Activated naive CD4-positive, alpha-beta T cell treated with anti-CD3 and anti-CD28 coated beads, Interleukin-2, amount 50 U/mL, for 16 hours (primary cell): ENCODE results near the gene BCAS3.
A peak's percentile ranks its signal among the peaks of the same experiment; 100 is the strongest.

ENCODE experiments used
- DNase-seq: peaks from one replicate; pipeline ENCODE4 v3.0.0-alpha.2; 2020

BCAS3 gene

DNA sequence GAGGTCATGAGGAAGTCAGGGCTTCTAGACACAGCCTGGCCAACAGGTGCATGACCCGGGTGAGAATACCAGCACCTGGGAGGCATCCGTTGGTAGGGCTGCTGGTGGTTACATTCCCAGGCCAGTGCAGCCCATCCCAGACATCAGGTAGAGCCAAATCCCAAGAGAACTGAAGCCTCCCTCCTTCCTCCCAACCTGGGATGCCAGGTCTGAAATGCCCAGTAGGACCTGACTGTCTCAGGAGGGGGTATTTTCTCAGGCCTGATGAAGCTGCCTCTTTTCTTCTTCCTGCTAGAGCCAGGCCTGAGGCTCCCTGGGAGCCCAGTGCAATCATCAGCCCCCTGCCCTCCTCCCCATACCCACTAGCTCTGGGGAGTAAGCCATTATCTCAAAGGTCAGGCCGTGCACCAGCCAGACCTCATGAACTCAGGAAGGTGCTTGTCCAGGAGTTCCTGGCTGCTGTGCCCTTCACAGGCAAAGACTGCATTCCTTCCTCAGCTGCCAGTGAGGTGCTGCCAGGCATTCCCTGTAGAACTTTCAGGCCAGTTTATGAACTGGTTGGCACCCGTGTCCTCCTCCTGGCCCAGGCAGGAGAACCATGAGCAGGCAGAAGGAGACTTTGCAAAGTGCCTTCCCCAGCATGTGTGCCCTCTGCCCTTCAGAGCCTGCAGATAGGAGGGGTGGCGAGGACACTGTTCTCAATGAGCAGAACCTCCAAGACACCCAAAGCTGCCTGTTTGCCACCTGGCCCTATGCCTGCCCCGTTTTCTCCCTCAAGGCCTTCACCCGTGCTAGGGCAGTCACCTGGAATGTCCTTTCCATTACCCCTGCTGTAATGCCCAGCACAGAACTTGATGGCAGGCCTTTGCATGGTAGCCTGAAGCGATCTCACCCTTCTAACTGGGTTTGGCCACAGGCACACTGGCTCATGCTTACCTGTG is 729.6 kb downstream of the BCAS3 start:
- DNase-seq, result no peak

DNA sequence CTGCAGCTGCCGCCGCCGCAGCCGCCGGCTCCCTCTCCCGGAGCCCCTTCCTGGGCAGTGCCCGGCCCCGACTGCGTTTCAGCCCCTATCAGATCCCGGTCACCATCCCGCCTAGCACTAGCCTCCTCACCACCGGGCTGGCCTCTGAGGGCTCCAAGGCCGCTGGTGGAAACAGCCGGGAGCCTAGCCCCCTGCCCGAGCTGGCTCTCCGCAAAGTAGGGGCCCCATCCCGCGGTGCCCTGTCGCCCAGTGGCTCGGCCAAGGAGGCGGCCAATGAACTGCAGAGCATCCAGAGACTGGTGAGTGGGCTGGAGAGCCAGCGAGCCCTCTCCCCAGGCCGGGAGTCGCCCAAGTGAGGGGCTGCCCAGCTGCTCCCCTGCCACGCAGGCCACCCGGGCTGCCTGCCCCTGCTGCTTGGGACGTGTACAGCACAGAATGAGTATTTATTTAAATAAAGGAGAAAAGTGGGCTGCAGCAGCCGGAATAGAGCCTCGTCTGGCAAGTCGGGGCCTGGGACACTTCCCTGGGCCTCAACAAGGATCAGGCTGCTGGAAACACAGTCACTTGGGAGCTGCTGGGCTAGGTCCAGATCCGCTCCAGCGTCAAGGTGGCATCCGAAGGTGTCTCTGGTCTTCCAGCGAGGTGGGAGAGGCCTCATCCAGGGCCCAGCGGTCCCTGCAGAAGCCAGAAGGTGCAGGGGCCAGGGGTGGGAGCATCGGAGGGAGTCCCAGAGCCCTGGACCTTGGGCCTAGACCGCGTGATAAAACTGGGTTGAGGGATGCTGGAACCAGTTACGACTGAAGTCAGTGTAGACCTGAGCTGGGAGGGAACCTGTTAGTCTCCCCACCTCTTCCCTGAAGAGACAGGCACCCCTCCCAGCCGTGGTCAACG is 730.7 kb downstream of the BCAS3 start:
- no peak for DNase-seq

DNA sequence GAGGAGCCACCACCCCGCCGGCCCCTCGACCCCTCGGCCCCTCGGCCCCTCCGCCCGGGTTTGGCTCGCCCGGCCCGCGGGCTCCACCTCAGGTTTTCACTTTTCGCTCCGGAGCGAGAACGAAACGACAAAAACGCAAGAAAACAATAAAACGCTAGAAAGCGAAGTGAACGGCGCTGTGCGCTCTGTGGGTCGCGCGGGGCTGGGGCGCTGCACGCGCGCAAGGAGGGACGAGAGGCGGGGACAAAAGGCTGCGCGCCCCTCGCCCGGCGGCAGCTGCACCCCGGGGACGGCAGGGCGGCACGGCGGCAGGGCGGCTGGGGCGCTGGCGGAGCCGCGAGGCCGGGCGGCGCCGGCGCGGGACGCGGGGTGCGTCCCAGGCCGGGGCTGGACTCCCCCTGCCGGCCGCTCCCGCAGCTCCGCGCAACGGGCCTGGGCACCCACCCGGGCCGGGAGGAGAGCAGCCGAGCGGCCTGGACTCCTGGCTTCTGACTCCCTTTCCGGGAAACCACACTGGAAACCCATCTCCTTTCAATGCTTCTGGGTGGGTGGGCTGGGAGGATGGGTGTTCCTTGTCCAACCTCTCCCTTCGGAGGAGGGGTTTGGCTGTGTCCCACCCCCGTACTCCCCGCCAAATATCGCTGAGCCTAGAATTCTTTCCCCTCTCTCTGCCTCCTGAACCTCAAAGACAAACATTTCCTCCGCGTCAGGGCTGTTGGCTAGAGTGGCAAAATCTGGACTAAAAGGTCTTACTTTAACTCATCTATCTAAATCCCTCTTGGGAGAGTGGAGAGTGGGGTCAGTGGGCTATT is 731.9 kb downstream of the BCAS3 start:
- DNase-seq, result no peak

DNA sequence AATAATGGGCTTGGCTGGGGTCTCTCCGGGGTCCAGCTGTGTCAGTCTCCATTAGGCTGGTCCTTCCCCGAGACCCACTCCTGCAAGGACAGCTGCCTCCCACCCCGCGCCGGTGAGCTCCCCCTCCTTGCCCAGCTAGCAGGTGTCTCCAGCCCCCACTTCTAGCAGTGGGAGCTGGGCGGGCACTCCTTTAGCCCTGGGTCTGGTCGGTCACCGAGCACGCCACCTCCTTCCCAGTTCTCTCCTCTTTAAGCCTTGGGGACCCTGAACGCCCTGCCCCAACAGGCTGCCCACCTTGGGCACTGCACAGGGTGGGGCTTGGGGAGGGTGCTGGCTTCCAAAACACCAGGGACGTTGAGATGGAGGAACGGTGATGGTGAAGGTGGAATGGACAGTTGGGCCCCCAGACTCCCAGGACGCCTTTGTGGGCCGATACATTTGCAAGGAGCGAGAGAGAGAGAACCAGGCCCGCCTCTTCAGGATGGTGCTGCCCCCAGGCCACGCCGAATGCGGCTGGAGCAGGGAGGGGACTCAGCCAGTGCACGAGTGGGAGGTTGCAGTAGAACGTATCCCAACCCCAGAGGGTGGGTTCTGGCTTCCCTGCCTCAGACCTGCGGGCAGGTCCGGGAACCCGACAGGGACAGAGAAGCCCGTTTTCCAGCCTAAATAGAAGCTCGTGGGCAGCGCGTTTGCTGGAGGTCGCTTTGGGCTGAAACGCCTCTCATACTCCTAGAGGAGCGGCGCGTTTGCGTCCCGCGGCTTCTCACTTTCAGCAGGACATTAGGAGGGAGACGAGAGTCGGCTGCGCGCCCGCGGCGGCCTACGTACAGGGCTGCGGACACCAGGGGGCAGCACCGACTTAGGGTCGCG is 732.7 kb downstream of the BCAS3 start:
- DNase-seq, result peak; percentile 80

DNA sequence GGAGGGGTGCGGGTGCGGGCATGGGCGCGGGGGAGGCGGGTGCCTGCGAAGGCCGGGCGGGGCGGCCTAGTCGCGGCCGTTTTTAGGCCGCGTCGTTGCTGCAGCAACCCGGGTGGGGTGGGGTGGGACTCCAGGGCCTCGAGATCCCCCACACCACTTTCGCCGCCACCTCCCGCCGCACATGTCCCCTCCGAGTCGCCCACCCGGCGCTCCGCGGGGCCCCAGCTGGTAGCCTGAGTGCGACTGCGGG is 733.3 kb downstream of the BCAS3 start:
- no peak for DNase-seq

DNA sequence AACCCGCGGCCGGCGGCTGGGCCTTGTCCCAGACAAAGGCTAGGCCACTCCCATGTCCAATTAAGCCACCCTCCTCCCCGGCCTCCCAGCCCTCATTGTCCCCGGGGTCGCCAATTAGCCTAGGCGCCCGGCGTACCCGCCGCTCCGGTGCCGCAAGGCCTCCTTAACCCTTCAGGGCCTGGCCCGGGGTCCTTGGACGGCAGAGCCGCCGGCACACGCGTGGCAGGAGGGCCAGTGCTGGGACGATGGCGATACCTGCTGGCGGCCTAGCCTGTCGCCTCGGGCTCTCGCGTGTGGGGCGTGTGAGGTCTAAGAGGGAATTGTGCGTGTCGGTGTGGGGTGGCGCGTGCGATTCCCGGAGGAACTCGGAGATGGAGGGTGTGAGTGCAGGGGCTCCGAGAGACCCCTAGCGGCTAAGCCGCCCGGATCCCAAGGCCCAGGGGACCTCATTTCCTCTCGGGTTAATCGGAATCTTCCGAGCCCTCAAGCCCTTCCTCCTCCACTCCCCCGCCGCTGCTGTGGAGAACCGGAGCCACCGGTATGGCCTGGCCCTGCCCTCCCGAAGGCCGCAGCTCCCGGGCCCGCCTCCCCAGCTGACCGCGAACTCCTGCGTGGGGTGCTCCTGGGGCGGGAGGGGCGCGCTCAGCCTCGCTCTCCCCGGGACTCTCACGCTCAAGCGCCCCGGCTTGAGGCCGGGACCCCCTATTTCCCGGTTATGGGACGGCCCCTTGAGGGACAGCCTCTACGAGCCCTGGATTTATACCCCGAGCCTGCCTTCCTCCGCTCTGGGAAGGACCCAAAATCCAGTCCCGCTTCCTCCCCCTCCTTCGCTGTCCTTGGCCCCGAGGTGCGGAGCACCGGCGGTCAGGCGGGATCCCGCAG is 733.9 kb downstream of the BCAS3 start:
- DNase-seq, result no peak

DNA sequence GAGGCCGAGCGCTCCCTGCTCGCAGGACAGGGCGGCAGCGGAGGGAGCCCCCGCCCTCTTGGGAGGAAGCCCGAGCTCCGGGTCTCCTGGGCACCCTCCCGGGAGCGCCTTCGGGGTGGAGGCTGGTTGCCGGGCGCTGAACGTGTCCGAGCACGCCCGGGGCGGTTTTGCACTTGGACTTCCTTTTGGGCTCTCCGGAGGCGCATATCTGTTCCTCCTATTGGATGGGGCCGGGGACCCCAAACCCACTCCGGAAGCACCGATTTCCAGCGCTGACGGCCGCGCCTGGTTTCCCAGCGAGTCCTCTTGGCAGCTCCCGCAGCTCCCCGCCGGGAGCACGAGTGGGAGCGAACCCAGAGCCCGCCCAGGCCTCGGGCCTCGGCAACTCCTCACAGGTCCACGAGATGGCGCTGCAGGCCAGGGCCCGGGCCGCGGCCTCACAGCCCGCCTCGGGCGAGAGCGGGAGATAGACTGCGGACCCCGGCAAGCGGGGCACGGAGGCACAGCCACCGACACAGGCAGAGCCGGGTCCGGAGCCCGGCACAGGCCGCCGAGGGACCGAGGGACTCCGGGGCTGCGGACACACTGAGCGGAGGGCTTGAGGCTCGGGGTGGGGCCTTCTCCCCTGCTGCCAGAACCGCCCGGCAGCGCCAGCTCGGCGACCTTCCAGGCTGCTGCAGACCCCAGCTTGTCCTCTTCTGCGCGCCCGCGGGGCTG is 734.6 kb downstream of the BCAS3 start:
- peak; percentile 78 for DNase-seq

DNA sequence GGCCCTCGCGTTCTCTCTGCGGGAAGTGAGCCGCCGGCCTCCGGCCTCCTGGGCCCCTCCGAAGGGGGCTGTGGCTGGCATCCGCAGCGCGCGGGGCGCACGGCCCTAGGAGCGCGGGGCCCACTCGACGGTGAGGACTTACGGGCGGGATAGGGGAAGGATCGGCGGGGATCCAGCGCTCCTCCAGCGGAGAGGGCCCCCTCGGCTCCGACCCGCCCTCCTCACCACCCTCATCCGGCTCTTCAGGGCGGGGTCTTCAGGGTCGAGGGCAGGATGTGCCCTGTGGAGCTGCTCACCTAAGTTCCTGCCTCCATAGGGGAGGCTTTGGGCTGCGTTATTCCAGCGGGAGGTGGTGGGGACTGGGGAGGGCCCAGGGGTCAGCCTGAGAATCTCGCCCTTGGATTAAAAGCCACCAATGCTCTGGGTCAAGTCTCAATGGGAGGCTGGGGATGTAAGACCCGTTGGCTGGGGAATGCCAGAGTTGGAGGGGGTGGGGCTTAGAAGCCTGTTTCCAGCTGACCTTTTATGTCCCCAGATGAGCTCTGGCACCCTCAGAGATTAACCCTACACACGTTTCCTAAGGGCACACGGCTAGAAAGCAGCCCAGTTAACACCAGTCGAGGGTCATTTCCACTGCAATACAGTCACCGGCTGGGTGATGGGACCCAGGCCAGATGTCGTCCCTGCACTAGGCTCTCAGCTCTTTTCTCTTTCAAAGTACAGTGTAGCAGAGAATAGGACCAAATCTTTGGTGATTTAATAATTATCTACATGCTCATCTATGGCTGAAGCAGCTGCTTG is 735.4 kb downstream of the BCAS3 start:
- no peak for DNase-seq

DNA sequence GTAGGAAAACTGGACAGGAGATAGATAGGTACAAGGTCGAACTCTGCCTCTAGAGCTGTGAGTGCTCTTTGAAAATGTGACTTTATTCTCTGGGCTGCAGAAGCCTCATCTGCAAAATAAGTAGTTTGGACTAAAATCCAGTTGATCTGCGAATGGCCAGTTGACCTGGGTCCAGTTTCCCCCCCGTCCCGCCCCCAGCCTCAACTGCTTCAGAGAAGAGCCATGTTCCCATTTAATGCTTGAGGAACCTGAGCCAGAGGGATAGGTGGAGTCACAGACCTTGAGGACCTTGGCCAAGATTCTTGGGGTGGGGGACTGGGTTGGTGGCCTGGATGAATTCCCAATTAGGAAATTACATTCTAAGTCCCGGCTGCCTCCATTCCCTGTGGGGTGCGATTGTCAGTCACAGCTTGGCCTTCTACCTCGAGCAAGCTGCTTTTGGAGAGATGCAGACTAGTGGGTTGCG is 736.0 kb downstream of the BCAS3 start:
- DNase-seq, result no peak

DNA sequence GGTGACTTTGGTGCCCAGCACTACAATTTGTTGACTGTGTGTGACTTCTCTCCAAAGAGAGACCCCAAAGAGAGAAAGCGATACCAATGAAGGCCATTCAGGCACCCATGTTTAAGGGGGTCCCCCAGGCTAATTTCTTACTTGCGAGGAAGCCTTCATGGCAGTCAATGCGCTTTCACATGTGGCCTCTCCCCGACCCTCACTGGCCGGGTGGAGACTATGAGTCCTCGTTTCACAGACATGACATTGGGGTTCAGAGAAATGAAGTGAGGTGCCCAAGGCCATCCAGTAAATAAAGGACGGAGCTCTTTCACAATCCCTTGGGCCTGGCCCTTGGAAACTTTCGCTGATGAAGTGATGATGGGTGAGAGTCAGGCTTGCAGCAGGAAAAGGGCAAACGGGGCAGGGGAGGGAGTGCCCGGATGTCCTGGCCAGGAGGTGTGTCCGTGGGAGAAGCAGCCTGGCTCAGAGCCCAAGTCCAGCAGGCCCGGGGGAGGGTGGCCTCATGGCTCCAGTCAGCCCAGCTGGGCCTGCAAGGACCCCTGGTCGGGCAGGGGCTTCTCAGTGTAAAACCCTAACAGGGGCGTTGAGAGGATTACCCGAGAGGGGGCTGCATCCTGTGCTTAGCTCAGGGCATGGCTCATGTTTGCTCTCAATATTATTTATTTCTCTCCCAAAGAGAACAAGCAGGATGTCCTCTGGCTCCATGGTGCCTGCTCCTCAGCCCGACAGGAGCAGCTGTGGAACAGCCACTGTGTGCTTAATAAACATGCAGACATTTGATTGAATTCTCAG is 736.7 kb downstream of the BCAS3 start:
- no peak for DNase-seq

DNA sequence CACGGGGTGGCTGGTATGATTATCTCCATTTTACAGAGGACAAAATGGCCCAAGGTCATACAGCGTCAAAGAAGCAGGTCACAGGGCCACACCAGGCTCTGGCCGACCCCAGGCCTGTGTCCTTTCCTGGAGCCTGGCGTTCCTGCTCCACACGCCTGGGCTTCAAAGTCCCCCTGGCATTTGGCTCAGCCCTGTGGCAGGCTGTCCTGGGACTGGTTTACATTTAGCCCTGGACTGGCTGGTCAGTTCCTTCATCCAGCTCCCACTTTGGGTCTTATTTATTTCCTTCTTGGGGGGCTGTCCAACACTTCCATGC is 737.2 kb downstream of the BCAS3 start:
- no peak for DNase-seq

DNA sequence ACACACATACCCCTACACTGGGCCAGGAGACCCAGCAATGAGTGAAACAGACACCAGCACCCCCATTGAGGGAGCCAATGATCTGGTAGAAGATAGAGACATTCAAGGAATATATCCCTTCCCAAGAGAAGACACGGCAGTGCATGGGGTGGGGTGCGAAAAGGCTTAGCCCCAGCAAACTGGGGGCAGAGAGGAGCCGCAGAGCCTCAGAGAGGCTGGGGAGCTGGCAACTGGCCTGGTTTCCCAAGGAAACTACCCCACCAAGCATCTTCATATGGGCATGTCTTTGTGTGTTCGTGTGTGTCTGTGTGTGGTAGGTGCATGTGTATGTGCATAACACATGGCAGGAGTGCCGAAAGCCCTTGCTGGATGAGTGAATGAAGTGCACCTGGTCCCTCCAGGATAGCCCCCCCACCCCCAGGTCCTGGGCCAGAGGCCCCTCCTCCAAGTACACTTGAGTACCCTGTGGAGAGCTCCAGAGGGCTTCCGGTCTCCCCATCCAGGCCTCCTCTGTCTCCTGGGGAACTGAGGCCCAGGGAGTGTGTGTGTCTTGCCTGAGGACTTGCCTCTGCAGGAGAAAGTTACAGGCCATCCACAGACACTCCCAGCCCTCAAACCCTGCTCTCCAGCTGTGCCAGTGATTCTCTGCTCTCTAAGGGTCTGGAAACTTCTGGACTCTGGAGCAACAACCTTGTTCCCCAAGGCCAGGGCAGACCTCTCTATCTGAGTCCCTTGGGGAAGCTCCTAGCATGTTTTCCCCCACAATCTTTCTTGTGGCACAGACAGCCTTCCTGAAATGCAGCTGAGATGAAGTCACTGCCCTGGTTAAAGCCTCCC is 737.9 kb downstream of the BCAS3 start:
- DNase-seq, result no peak

DNA sequence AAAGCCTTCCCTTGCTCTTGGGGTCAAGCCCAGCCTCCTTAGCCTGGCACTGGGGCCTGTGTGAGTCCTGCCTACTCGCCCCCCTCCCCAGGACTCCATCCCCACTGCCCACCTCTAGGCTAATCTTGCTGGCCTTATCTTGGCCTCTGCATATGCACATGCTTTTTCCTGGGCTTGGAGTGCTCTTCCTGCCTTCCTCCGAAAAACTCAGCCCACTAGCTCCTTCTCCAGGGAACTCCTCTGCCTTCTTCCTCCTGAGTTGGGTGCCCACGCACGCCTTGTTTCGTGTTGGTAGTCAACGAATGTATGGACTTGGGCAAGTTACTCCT is 738.5 kb downstream of the BCAS3 start:
- DNase-seq, result no peak

DNA sequence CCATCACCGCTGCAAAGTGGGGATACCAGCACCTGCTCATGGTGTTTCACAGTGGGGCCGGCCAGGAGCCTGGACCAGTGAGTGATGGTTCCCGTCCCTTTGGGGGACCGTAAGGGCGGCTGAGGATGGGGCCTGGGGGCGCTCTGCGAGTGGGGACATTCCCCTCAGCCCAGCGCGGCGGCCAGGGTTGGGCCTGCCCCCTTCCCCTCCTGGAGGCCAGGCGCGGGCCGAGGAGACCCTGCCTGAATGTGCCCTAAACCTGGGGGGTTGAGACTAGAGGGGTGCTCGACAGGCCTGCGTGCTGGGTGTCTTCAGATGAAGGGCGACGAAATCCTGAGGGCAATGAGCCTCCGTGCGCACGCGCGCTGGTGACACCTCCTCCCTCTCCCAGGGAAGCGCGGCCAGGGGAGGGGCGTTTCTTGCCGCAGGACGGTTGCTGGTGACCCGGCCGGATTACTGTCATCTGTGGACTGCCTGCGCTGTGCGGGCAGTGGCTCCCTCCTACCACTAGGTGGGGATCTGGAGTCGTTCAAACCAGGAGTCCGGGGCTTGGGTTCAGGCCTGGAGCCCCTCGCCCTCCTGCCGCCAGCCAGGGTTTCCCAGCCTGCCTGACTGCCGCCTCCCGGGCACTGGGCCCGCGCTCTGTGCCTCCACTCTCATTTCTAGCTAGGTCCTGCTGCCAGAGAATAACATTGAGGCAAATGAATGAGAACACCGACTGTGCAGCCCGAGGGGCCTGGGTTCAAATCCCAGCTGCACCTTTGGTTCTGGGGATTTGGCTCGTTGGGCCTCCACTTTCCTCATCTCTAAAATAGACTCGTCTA is 739.1 kb downstream of the BCAS3 start:
- DNase-seq, result peak; percentile 59

DNA sequence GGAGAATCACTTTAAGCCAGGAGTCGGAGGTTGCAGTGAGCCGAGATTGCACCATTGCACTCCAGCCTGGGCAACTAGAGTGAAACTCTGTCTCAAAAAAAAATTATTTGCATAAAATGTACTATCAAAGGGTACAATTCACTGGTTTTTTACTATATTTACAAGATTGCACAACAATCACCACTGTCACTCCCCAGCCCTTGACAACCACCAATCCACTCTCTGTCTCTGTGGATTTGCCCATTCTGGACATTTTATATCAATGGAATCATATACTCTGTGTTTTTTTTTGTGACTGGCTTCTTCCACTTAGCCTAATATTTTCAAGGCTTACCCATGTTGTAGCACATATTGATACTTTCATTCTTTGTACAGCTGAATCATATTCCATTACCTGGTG is 740.8 kb downstream of the BCAS3 start:
- no peak for DNase-seq

DNA sequence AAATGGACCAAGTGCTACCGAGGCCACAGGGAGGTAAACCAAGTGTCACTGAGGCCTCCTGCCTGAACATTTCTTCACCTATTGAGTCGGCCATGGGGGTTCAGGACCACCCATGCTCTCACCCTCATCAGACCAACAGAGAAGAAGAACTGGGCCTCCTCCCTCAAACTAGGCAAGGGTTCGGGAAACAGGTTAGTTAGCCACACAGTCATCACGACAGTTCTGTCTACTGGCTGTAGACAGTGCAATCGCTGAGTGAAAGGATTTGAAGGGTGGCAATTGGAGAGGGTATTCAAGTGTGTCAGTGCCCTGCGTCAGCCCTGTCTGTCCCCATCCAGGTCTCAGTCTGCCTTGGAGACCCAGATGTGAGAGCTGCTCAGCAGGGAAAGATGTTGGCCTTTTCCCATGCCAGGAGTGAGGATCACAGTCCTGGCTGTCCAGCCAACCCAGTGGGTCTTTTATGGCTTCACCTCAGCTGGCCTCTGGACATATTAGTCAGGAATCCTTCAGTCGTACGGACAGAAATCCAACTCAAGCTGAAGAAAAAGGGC is 741.9 kb downstream of the BCAS3 start:
- DNase-seq, result no peak

DNA sequence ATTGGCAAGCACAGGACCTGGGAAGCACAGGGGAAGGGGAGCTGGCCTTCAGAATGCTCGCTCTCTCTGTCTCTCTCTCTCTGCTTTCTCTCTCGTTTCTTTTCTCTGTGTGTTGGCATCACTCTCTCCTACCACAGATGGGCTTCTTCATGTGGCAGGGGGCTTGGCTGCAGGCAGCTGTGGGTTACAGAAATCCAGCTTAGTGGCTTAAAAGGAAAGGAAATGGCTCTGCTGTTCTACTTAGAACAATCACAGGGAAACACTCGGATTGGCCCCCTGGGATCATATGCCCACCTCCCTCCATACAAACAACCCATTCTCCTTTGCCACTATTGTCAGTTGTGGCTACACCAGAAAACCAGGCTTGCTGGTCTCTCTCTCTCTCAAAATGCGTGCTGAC is 742.4 kb downstream of the BCAS3 start:
- no peak for DNase-seq
